DND-41 (cell line): ENCODE data around the gene NUMA1.

Source experiments
- CTCF ChIP-seq: IDR thresholded peaks from 2 replicates; pipeline ENCODE4 v1.5.1; 2012; ENCODE audit warnings: borderline replicate concordance, low read length, moderate library complexity, mild to moderate bottlenecking; ENCODE audit not compliant: poor library complexity, severe bottlenecking; ENCODE audit errors: extremely low read depth
- EZH2 ChIP-seq: IDR thresholded peaks from 3 replicates; pipeline ENCODE4 v1.6.1; 2012; ENCODE audit warnings: borderline replicate concordance, low read depth, mild to moderate bottlenecking, moderate library complexity, low read length, inconsistent platforms; ENCODE audit not compliant: severe bottlenecking

- TF ChIP-seq CTCF, result no peak
- TF ChIP-seq EZH2, result no peak
These were observed 11.1 kb downstream of the NUMA1 start for GRCh38 chr11:72069200-72069599.
